ENCODE data around the gene RPUSD3.

Gene RPUSD3

DNA sequence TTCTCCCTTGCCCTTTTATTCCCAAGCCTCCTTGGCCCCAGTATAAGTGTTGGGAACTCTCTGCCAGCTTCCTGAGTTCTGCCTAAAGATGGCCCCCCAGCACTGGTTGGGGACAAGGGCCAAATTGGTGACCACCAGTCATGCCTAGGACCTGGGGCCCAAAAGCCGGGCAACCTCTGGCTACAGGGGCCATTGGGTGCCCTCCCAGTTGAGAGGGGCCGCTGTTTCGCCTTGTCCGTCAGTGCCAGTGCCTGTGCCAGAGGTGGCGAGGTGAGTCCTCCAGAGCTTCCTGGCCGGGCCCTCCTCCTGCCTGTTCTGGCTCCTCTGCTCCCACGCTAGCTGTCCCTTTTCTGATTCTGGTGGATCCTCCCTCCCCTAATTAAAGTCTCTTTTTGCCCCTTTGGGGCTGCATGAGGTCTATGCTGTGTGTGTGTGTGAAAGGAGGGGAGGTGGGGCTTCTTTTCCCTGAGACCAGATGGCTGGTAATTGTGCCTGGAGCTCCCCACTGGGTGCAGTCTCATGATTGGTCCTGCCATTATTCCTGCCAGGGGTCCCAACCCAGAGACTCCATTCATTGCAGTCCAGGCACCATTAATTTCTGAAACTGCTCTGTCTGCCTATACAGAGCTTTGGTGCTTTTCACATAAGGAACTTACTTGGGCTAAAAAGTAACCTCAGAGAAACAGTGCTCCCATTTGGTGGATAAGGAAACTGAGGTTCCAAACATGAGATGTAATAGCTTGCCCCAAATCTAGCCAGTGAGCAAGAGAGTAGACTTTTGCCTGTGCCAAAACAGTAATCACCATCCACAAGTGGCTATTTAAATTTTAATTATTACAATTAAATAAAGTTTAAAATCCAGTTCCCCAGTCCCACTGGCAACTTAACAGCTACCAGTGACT lies 36.9 kb downstream of the RPUSD3 start:
- H3K27ac ChIP-seq: no peak overlapping the region
- no peak for TF ChIP-seq ZFX (IDR thresholded peaks at IDR 0.05)
- TF ChIP-seq, protein P1, sequence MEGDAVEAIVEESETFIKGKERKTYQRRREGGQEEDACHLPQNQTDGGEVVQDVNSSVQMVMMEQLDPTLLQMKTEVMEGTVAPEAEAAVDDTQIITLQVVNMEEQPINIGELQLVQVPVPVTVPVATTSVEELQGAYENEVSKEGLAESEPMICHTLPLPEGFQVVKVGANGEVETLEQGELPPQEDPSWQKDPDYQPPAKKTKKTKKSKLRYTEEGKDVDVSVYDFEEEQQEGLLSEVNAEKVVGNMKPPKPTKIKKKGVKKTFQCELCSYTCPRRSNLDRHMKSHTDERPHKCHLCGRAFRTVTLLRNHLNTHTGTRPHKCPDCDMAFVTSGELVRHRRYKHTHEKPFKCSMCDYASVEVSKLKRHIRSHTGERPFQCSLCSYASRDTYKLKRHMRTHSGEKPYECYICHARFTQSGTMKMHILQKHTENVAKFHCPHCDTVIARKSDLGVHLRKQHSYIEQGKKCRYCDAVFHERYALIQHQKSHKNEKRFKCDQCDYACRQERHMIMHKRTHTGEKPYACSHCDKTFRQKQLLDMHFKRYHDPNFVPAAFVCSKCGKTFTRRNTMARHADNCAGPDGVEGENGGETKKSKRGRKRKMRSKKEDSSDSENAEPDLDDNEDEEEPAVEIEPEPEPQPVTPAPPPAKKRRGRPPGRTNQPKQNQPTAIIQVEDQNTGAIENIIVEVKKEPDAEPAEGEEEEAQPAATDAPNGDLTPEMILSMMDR (conservative IDR thresholded peaks at IDR 0.05): no peak

DNA sequence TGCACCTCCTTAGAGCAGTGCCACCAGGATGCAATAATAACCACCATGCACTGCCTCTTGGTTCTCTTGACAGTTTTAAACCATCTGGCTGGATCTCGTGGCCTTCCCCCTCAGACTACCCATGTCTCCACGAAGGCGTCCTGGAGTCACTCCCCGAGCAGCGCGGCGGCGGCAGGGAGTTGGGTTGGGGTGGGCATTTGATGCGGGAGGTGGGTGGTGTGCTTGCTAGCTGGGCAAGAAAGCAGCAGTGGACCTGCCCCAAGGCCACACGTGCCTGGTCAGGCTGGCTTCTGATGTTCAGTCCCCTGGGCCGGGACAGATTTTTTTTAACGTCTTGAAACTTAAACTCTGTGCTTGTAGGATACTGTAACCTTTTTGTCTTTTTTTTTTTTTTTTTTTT lies 37.7 kb downstream of the RPUSD3 start:
- TF ChIP-seq, protein P1 (conservative IDR thresholded peaks at IDR 0.05): no peak
- TF ChIP-seq ZFX (IDR thresholded peaks at IDR 0.05): no peak
- no peak overlapping the region for H3K27ac ChIP-seq

DNA sequence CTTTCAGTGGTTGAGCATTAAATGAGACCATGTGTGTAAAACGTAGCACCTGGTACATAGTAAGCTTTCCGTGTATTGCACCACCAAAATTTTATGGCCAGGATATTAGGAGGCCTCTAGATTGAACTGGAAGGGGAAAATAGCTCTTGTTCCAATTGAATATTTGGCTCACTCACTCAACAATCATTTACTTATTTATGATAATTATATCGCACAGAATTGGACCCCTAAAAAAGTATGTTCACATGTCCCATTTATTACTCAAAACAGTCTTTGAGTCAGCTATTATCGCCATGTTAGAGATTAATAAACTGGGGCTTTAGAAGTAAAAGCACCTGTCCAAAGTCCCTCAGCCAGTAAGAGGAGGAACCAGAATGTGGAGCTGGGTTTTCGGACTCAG lies 38.8 kb downstream of the RPUSD3 start:
- H3K27ac ChIP-seq: no peak overlapping the region

DNA sequence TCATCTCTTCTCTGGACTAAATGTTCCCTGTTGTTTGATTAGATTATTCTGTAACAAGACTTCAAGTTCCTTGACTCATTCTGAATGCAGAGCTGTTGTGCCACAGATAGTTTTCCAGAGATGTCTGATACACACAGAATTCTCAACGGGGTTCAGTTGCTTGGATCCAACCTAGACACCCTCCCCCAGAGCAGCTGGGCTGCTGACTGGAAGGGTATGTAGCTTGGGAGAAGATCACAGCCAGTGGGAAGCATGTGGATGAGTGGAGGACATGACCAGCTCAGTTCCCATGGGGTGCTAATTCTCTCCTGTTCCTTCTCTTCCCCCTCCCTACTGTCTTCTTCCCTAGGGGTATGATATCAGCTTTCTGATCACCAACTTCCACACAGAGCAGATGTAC lies 40.3 kb downstream of the RPUSD3 start:
- peak overlapping the region; percentile 26 for H3K27ac ChIP-seq
- TF ChIP-seq, protein P1 (conservative IDR thresholded peaks at IDR 0.05): no peak
- TF ChIP-seq ZFX (IDR thresholded peaks at IDR 0.05): no peak

More for the DNA sequence above, 38.8 kb downstream of the RPUSD3 start:
- no peak for TF ChIP-seq ZFX (IDR thresholded peaks at IDR 0.05)
- TF ChIP-seq, protein P1 (conservative IDR thresholded peaks at IDR 0.05): no peak

DNA sequence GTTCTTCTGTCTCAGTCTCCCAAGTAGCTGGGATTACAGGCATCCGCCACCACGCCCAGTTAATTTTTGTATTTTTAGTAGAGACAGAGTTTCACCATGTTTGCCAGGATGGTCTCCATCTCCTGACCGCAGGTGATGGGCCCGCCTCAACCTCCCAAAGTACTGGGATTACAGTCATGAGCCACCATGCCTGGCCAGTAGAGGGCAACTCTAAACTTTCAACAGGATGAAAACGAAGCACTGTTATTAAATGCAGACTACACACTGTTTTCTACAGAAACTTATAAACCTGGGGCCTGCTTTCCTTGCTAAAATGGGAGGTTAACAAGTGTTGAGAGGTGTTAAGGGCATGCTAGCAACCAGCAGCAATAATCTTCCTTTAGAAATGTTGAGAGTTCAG lies 43.3 kb downstream of the RPUSD3 start:
- TF ChIP-seq ZFX (IDR thresholded peaks at IDR 0.05): no peak
- TF ChIP-seq, protein P1 (conservative IDR thresholded peaks at IDR 0.05): no peak; the same call in 1 of the 2 replicates
- no peak overlapping the region for H3K27ac ChIP-seq

DNA sequence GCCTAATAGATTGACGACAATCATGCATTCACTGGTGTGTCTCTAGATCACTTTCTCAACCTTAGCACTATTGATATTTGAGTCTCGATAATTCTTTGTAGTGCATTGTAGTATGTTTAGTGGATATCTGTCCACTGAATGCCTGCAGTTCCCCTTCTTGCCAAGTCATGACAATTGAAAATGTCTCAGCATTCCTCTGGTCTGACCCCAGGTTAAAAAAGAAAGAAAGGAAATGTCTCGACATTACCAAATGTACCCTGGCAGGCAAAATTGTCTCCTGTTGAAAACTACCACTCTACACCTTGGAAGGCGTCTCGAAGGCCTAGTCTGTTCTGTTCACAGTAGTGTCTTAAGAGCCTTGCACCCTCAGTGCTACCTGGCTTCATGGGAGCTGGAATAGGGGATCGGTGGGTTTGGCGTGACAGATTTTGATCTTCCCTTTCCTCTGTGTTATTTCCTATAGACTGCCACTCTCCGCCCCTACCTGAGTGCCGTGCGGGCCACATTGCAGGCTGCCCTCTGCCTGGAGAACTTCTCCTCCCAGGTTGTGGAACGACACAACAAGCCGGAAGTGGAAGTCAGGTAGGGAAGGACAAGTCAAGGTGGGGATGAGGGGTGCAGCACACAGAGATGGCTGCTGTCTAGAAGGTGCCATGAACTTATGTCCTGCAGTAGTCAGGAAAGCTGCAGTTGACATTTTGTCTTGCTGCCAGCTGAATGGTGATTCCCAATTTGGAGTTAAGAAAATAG lies 46.4 kb downstream of the RPUSD3 start:
- no peak overlapping the region for H3K27ac ChIP-seq
- TF ChIP-seq ZFX (IDR thresholded peaks at IDR 0.05): no peak
- TF ChIP-seq, protein P1 (conservative IDR thresholded peaks at IDR 0.05): no peak

DNA sequence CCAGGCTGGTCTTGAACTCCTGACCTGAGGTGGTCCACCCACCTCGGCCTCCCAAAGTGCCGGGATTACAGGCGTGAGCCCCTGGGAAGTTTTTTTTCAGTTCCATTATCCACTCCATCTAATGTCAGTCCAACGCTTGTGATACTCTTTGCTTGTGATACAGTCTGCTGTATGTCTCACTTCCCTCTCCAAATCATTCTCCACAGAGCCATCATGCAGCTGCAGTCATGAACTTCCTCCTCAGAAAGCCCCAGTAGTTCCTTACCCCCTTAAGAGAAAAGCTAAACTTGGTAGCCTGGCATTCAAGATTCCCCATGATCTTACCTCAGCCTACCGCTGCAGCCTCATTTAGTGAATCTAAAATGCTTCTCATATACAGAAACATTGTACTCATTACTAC lies 48.6 kb downstream of the RPUSD3 start:
- TF ChIP-seq, protein P1 (conservative IDR thresholded peaks at IDR 0.05): no peak
- no peak for TF ChIP-seq ZFX (IDR thresholded peaks at IDR 0.05)
- no peak overlapping the region for H3K27ac ChIP-seq

Data from C4-2B (cell line).